ENCODE data around the gene SNCB.

SNCB gene

GRCh38 chr5:176644294-176644693 is 14.0 kb upstream of the SNCB start:
- DNase-seq (ENCODE audit: low read depth) = no peak

DNA sequence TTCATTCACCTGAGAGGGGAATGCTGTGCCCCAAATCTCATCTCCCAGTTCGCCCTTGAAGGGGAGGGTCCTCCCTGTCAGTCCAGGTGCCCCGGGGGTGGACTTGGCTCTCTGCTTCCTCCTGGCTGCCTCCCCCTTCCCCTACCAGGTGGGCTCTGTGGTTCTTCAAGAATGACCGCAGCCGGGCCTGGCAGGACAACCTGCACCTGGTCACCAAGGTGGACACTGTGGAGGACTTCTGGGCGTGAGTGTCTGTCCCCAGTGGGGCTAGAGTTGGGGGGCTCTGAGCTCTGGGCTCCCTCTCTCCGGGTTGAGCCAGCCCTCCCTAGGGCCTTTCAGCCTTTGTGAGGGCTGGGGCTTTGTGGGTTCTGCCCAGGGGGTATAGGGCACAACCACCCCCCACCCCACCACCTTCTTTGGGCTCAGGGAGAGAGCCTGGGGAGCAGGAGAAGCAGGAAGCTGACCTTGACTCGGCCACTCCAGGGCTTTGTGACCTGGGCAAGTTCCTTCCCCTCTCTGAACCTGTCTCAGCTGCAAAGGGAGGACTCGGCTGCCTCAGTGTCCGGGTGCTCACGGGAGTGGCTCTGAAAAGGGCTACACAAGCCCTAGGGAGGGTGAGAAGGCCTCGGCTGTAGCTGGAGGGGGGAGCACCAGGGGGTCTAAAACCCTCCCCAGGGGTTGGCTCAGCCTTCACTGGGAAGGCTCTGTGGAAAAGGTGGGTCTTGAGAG is 13.3 kb upstream of the SNCB start:
- DNase-seq (ENCODE audit: low read depth) = no peak

GRCh38 chr5:176642675-176643490 is 12.5 kb upstream of the SNCB start:
- no peak for DNase-seq (ENCODE audit: low read depth)

DNA sequence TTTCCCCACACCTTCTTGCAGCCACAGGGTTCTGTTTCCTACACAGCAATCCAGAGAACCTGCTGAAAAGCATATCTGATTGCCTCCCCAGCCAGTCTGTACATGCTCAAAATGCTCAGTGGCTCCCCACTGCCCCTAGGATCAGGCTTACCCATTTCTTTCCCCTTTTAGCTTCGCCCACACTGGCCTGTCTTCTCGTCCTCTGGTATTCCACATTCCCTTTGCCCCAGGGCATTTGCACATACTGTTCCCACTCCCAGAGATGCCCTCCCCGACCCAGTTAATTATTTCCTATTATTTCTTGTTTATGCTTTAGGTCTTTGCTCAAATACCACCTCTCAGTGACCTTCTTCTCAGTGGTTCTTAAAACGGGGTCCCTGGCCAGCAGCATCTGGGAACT is 10.3 kb upstream of the SNCB start:
- DNase-seq (ENCODE audit: low read depth) = no peak

DNA sequence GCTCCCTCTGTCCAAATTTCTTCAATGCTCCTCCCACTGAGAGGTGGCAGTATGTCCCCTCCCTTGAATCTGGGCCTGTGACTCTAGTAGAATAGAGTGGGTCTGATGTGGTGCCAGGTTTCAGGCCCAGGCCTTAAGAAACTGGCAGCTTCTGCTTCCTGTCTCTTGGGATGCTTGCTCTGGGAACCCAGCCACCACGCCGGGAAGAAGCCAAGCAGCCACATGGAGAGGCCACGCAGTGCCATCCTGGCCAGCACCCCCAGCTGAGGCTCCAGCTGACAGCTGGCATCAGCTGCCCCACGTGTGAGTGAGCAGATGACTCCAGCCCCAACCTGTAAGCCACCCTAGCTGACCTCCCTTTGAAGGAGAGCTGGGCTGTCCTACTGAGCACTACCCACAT is 9.6 kb upstream of the SNCB start:
- DNase-seq (ENCODE audit: low read depth) = peak; percentile 48

DNA sequence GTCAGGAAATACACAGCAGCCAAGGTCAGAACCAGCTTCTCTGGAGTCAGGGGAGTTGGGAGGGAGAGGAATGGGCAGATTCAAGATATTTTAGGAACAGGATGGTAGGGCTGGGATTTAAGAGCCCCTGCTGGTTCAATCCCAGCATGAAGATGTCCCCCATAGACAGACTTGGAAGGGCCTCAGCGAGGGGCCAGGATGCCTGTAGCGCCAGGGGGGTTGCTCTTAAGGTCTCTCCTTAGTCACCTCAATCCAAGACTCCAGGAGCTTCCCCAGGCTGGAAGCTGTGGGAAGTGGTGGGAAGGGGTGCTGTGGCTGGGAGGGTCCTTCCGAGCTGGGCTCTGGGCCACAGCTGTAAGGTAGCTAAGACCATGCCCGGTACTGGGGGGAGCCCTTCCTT is 8.9 kb upstream of the SNCB start:
- DNase-seq (ENCODE audit: low read depth) = no peak

DNA sequence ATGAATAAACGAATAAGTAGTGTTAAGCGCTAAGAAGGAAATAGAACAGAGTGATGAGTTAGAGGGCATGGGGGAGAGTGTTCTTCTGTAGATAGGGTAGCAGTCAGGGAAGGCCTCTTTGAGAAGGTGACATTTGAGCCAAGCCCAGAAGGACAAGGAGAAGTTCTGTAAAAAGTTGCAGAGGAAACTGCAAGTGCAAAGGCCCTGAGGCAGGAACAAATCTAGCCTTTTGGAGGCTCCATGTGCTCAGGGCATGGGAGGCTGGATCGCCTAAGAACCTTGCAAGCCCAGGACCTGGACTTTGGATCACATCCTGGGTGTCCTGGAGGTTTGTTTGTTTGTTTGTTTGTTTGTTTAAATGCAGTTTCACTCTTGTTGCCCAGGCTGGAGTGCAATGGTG is 8.1 kb upstream of the SNCB start:
- no peak for DNase-seq (ENCODE audit: low read depth)

GRCh38 chr5:176637556-176637955 is 7.2 kb upstream of the SNCB start:
- no peak for DNase-seq (ENCODE audit: low read depth)

- no peak for DNase-seq (ENCODE audit: low read depth)
Measured at GRCh38 chr5:176636426-176636825, 6.1 kb upstream of the SNCB start.

GRCh38 chr5:176633598-176633997 is 3.3 kb upstream of the SNCB start:
- DNase-seq (ENCODE audit: low read depth) = no peak

- DNase-seq (ENCODE audit: low read depth) = no peak
Measured at GRCh38 chr5:176632745-176633144, 2.4 kb upstream of the SNCB start.

DNA sequence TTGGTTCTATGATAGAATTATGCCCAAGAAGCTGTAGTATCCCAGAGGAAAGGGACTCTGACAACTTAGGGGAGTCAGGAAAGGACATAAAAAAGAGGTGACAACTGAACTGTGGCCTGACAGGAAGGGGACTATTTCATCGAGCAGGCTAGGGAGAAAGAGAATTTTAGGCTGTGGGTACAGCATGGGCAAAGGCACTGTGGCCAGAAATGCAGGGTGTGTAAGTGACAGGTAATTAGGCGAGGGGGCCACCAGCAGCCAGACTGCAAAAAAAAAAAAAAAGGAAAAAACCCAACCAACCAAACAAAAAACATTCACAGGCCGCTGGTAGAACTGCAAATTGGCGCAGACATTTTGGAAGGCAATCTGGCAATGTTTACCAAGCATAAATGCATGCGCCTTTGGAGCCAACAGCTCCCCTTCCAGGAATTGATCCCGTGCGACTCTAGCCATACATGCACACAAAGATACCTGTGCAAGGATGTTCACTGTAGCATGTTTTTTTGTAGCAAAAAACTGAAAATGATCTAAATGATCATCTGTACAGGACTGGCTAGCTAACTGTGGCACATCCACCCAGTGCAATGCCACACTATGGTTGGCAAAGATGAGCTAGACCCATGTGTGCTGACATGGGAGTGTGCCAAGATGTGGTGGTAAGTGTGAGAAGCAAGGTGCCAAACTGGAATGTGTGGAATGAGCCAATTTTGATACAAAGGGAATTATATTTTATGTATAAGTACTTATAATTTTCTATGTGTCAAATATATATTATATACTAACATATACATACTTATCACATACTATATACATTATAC is 1.3 kb upstream of the SNCB start:
- no peak for DNase-seq (ENCODE audit: low read depth)

DNA sequence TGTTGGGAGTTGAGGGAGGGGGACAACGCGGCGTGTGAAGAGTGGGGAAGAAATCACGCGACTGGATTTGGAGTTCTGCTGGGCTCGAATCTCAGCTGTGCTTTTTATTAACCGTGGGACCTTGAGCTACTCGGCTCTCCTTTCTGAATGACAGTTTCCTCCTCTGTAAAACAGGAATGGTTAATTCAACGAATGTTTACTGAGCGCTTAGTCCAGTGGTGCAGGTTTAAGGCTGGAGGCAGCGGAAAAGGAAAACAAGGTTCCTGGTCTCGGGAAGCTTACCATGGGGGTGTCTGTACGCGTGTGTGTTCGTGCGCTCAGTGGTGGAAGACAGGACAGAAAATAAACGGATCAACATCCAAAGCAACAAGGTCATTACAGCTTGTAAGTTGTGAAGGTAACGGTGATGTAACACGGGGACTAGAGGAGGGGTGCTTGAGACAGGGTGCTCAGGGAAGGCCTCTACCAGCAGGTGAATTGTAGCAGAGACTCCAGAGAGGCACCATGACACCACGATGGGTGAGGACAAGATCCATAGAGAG is 418 bp upstream of the SNCB start:
- DNase-seq (ENCODE audit: low read depth) = no peak

- no peak for DNase-seq (ENCODE audit: low read depth)
Measured at GRCh38 chr5:176629317-176629852, 949 bp downstream of the SNCB start.

GRCh38 chr5:176628406-176629228 is 1.7 kb downstream of the SNCB start:
- no peak for DNase-seq (ENCODE audit: low read depth)

- DNase-seq (ENCODE audit: low read depth) = no peak
Measured at GRCh38 chr5:176627582-176627981, 2.8 kb downstream of the SNCB start.

- no peak for DNase-seq (ENCODE audit: low read depth)
Measured at GRCh38 chr5:176626876-176627236, 3.5 kb downstream of the SNCB start.

DNA sequence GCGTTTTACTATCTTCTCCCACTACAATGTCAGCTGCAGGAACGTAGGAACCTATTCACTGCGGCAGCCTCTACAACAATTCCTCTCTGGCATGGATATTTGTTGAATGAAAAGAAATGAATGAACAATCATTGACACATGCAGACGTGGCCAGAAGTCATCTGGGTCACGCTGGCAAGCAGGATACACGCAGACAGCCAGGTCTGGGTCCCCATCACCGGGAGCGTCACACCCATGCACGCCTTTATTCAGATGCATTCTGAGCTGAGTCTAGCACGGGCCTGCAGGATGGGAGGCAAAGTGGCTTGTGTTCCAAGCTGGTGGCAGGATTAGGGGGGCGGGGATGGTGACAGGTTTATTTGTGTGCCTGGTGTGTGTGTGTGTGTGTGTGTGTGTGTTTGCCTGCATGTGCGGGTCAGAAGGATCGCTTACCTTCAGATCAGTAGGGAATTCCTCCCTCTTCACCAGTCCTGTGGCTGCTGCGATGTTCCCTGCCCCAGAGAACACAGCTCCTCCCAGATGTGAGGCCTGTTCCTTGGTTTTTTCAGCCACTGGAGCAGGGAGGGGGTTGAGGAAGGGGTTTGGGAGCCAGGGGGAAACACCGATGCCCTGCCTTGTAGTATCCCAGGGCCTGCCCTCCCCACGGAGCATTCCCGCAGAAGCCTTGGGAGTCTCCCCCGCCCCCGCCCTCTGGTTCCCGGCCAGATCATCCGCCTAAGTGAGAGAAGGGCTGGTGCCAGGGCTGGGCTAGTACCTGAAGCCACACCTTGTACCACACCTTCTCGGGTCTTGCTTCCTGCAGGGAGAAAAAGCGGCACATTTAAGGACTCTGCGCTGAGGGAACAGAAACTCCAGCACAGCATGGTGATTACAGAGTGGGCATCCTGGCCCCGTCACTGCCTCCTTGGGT is 4.1 kb downstream of the SNCB start:
- DNase-seq (ENCODE audit: low read depth) = no peak

- DNase-seq (ENCODE audit: low read depth) = no peak
Measured at GRCh38 chr5:176625512-176625911, 4.8 kb downstream of the SNCB start.

GRCh38 chr5:176624938-176625337 is 5.4 kb downstream of the SNCB start:
- DNase-seq (ENCODE audit: low read depth) = no peak
